RWPE1 (cell line): ENCODE data around the gene SMPD3.

Experiments used
- CTCF ChIA-PET: fragments of 350-600 bp; sonication (Branson Sonifier 250); formaldehyde crosslinking; extraction: SDS; loops from one replicate; lab custom pipeline; 2021; lab: Yijun Ruan, JAX
- POLR2A ChIA-PET: fragments of 400-600 bp; formaldehyde crosslinking; extraction: SDS; loops from one replicate; lab custom pipeline; 2020; ENCODE audit warnings: antibody characterized with exemption; ENCODE audit not compliant: low non-redundant PET; lab: Yijun Ruan, JAX
- DNase-seq: peaks from one replicate; pipeline ENCODE4 v3.0.0; 2012; ENCODE audit warnings: low spot score
- H3K27ac ChIP-seq: fragments of 450-650 bp; 2 replicates; pipeline ENCODE4 v1.5.1; 2017
- TF ChIP-seq, protein P1 (sequence below): fragments of 450-650 bp; conservative IDR thresholded peaks from 2 replicates; pipeline ENCODE4 v1.5.1; 2017; ENCODE audit warnings: low read depth, mild to moderate bottlenecking

SMPD3 gene

DNA sequence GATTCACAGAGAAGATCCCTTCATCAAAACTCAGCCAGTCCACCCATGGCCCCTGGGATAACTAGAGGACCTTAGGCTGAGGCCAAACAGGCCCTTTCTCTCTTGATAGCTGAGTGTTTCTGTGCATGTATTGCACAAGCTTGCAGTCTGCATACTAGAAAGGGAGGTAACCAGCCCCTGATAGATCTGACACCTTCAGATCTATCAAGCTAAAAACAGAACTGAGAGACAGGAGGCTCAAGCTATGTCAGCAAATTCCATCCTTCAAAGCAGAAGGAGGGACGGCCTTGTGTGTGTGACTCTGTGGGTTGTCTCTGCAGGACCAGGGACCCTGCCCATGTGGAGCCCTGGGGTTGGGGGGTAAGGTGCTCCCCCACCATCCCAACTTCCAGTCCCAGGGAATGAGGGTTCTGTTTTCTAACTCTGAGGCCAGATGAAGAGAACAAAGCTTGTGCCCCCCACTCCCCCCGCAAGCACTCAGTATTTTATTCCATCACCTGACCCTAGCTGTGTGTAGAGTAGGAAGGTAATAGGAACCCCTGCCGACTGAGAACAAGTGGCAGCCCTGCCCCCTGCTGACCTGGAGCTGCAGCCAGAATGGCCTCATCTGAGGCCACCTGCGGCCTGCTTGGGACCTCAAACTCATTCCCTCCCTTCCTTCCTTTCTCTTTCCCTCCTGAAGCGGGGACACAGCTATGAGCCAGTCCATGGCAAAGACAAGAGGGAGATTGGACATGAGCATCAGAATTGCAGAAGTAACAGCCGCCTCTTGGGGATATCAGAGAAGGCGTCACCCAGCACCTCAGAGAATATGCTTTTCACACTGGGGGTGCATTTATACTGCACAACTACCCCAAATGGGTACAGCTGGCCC, 63.8 kb downstream of the SMPD3 start:
- TF ChIP-seq, protein P1, sequence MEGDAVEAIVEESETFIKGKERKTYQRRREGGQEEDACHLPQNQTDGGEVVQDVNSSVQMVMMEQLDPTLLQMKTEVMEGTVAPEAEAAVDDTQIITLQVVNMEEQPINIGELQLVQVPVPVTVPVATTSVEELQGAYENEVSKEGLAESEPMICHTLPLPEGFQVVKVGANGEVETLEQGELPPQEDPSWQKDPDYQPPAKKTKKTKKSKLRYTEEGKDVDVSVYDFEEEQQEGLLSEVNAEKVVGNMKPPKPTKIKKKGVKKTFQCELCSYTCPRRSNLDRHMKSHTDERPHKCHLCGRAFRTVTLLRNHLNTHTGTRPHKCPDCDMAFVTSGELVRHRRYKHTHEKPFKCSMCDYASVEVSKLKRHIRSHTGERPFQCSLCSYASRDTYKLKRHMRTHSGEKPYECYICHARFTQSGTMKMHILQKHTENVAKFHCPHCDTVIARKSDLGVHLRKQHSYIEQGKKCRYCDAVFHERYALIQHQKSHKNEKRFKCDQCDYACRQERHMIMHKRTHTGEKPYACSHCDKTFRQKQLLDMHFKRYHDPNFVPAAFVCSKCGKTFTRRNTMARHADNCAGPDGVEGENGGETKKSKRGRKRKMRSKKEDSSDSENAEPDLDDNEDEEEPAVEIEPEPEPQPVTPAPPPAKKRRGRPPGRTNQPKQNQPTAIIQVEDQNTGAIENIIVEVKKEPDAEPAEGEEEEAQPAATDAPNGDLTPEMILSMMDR: no peak
- no peak overlapping the region for H3K27ac ChIP-seq
- ChIA-PET CTCF (interaction anchor here (0.6 to 1.2 kb wide), 4 partner anchors 10 to 36 kb away, joined by 3 to 6 read pairs (median 3); no protein-coding TSS in a partner anchor), POLR2A (no interaction called here)
- DNase-seq: no peak

DNA sequence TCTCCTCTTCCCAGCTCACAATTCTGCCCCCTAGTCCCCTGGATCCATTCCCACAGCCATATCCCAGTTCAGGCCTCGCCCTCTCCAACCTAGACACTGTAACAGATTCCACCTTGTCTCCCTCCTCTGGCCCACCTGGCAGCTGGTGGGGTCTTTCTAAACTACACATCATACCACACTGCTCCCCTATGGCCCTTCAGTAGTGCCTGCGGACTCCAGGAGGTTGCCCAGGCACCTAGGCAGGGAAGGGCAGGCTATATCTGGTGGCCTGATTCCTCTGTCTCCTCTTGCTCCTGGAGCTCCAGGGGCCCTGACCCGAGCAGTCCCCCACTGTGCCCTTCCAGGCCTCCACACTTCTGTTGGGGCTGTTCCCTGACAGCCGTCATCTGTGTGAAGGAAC, 64.5 kb downstream of the SMPD3 start:
- ChIA-PET CTCF (interaction anchor here (0.6 to 1.2 kb wide), 3 partner anchors 11 to 35 kb away, joined by 3 to 6 read pairs (median 3); no protein-coding TSS in a partner anchor), POLR2A (no interaction called here)
- TF ChIP-seq, protein P1: no peak
- DNase-seq: no peak
- no peak overlapping the region for H3K27ac ChIP-seq

DNA sequence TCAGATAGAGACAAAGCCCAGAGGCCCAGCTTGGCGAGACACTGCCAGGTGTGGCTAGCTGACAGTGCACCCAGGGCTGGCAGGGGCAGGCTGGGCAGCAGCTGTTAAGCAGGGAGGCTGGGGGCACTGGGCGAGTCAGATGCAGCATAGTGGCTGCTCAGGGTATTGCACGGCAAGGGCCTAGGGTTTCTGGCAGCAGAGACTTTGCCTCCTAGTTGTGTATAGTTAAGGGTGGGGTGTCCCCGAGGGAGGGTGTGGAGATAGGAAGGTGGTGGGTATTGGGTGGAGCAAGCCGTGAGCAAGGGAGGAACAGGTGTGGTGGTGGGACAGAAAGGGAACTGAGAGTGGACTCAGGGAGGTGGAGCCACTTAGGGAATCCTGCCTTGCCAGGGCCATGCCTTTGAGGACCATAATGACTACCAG, 66.0 kb downstream of the SMPD3 start:
- H3K27ac ChIP-seq: no peak overlapping the region
- no peak for DNase-seq
- CTCF ChIA-PET: interaction anchor here (0.6 to 0.8 kb wide), 2 partner anchors 87 to 98 kb away, joined by 3 read pairs; no protein-coding TSS in a partner anchor
- POLR2A ChIA-PET: no interaction called here
- TF ChIP-seq, protein P1: no peak

DNA sequence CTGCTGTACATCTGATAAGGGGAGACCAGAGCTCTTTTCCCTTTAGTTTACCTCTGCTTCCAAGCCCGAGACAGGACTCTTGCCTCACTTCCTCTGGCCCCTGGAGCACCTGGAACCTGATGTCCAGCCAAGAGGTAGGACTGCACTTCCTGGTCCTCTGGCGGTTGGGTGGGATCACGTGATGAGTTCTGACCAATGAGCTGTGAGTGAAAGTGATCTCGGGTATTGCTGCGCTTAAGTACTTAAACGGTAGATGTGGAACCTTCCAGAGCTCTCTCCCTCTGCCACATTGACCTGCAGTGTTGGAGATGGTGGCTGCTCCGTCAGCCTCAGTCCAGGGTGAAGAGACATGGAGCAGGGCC, 67.0 kb downstream of the SMPD3 start:
- POLR2A ChIA-PET: no interaction called here
- DNase-seq: peak; percentile 23
- no peak overlapping the region for H3K27ac ChIP-seq
- TF ChIP-seq, protein P1: no peak
- CTCF ChIA-PET: interaction anchor here (1.2 kb wide), 1 partner anchor 15 kb away, joined by 3 read pairs; no protein-coding TSS in a partner anchor

DNA sequence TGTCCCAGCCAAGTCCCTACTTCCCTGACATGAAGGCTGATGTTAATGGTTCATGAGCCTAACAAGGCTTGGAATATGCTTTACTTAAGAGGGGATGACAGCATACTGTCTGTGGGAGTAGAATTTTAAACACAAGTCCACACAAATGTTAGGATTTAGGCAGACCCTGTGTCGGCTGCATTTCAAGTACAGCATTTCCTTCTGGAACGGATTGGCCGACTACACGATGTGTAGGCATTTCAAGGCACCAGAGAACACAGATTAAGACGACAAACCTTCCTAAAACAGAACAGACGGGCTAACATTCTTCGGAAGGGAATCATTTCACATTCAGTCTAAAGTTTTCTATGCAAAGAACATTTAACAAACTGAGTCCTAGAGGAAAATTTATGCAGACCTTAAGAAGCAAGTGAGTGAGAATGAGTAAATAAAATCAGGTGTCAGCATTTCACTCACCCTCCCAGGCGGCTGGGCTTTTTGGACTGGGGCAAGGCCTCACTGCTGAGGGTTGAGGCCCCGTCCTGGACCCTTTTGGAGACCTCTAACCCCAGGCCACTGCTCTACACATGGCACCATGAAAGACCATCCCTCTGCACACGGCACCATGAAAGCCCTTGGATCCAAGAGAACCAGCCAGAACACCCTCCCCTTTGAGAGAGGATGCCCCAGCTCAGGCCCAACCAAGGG, 67.5 kb downstream of the SMPD3 start:
- ChIA-PET POLR2A (no interaction called here), CTCF (interaction anchor here (1.2 kb wide), 1 partner anchor 14 kb away, joined by 3 read pairs; no protein-coding TSS in a partner anchor)
- no peak for DNase-seq
- no peak overlapping the region for H3K27ac ChIP-seq
- TF ChIP-seq, protein P1: no peak

DNA sequence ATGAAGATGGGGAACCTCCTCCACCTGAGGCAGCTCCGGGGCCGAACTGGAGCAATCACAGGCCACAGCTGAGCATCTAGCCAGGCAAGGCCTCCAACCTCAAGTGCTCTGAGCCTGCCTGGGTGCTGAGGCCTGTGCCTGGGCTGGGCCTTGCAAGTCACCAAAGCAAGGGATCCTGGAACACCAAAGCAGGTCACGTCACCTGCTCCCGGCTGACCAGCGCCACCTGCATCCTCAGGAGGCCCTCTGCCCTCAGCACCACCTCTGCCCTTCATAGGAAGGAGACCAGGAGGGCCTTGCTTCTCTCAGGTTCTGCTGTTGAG, 68.0 kb downstream of the SMPD3 start:
- CTCF ChIA-PET: no interaction called here
- POLR2A ChIA-PET: no interaction called here
- TF ChIP-seq, protein P1: no peak
- no peak for DNase-seq
- H3K27ac ChIP-seq: no peak overlapping the region
